SHP77 treated with DMSO at 0.1 percent for 48 hours (cell line): ENCODE results near the gene PTK7.
"Not testable (repeated sequence)": the region's sequence is repeated elsewhere in the genome, so short reads cannot be mapped to it uniquely, and the experiment has no call there.

Experiments used
- DNase-seq: peaks from one replicate; lab custom pipeline; 2025; lab: John Stamatoyannopoulos, UW

The PTK7 gene

DNA sequence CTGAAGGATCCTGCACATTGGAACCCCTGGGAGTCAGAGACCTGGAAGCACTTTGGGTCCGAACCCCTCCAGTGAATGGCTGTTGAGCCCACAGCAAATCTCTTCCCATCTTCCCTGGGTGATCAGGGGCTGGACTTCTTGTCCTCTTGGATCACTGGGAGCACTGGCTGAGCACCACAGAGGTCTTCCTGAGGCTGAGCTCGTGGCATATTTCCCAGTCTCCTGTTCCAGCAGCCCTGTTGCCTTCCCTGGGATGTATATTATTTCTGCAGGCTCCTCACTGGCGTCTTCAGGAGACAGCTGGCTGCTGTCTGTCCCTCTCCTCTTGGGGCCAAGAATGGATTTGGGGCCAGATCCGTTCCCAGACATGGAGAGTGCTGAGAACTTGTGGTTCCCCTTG is 43.4 kb downstream of the PTK7 start:
- no peak for DNase-seq

DNA sequence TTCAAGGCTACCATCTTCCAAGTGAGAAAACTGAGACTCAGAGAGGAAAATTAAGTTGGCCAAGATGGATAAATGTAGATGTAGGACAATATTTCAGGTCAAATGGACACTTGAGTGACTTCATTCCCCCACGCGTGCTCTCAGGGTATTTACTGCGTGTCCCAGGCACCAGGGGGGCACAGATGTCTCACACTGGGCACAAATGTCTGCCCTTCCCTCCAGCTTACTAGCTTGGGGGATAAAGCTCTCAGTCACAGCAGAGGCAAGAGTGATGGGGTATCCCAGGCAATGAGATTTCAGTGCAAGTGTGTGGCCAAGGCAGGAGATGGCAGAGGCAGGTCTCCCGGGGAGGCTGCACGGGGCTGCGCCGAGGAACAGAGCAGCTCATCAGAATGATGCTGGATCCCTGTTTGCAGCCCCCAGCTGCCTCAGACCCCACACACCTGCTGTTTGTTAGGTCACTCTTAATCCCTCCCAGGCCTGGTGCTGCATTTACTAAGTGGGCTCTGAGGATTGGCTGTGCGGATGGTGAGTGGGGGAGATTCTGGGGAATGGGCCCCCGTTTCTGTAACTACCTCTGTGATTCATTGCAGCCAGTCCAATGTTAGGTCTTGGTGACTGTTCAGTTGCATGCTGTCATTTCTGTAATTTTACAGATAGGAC is 44.1 kb downstream of the PTK7 start:
- DNase-seq, result no peak

DNA sequence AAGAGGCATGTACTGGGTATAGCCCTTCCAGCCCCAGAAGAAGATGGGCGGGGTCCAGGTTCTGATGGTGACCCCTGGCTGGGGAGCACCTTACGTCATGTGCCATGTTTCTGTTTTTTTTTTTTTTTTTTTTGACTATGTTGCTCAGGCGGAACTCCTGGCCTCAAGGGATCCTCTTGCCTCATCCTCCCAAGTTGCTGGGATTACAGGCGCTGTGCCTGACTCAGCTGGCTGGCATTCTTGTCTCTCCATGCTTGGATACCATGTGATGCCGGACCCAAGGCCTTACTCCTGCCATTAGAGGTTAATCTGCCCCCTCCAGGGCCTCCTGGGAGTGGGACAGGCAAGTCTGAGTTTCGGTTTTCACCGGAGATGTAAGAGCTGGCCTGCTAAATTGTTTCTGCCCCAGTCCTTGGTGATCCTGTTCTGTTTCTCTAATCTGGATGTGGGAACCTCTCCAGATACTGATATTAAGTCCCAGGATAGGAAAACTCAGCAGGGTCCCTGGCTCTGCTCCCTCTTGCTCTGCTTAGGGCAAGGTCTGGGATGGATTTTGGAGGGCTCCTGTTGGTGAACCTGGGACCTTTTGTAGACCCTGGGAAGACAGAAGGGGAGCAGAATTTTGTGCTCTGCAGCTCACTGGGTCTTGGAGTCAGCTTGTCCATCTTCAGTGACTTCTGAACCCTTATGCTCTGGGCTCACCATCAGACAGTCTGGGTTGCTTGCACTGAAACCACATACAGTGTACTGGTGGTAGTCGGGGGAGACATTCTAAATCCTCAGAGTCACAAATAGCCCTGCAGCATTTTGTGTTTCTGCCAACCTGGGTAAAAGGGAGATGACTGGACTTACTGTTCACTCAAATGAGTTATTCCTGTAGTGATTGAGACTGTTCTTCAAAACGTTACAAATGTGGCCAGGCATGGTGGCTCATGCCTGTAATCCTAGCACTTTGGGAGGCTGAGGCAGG is 45.1 kb downstream of the PTK7 start:
- no peak for DNase-seq

DNA sequence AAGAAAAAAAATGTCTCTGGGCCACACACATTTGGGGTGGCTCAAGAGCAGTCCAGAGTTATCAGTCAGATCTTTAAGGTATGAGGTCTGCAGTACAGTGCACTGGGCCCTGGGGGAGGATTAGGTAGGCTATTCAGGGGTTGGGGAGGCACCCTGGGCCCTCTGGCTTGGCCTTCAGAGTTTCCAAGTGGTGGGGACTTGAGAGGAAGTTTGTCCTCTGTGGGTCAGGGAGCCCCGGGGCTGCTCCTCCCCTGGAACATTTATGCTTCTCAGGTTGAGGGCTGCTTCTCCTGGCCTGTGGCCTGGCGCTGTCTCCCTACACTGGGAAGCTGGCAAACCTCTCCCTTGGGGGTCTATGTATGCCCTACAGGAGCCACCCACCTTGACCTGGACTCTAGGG is 46.0 kb downstream of the PTK7 start:
- no peak for DNase-seq

DNA sequence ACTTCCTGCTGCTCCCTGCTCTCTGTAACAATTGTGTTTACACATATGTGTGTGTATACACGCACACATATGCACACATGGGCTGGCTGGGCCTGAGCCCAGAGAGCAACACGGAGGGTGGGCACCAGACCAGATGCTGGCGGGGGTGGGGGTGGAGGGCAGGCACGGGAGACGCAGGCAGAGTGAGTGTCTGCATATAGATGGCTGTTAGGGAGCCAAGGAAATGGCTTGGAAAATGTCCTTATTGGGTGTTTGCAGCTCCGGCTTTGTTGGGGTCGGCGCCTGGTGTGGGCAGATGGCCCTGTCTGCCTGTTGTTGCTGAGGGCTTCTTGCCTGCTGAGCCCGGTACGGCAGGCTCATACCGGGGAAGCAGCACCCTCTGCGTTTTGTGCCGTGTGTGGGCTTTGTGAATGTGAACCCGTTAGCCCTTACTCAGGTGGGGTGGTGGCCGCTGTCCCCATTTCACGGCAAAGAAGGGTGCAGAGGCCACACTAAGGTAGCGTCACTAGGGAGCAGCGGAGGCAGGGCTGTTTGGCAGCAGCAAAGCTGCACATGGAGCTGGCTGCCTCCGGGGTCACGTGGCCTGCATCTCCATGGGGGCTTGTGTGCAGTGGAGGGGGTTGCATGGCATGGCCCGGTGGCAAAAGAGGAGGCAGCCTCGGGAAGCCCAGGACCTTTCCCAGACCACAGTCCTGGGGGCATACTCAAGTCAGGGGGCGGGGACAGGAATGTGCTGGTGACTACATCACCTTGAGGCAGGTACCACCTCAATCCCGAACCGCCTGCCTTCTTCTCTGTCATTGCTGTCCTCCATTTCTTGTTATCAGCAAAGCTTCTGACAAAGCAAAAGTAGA is 47.6 kb downstream of the PTK7 start:
- no peak for DNase-seq

DNA sequence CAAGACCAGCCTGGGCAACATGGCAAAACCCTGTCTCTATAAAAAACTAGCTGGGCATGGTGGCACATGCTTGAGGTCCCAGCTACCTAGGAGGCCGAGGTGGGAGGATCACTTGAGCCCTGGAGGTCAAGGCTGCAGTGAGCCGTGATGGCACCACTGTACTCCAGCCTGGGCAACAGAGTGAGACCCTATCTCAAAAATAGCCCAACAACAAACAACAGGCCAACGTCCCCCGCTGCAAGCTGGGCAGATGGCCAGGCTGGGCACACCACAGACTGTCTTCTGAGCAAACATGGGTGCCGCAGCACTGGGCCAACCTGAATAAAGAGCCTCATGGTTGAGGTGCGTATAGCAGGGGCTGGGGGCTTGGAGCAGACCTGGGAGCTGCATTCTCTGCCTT is 48.4 kb downstream of the PTK7 start:
- DNase-seq, result no peak

DNA sequence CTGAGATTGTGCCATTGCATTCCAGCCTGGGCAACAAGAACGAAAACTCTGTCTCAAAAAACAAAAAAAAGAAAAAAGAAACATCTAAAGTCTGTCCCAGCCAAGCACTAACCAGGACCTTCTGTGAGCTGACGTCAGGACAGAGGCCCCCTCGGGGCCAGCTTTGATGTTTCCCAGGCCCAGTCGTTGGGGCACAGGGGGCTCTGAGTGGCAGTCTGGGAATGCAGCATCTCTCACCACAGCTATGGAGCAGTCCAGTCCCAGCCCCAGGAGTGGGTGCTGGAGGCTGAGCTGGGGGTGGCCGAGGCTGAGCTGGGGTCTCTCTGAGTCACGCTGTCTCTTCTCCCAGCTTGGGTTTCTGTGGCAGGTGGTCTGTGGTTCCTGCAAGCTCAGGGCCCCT is 49.0 kb downstream of the PTK7 start:
- DNase-seq, result no peak

DNA sequence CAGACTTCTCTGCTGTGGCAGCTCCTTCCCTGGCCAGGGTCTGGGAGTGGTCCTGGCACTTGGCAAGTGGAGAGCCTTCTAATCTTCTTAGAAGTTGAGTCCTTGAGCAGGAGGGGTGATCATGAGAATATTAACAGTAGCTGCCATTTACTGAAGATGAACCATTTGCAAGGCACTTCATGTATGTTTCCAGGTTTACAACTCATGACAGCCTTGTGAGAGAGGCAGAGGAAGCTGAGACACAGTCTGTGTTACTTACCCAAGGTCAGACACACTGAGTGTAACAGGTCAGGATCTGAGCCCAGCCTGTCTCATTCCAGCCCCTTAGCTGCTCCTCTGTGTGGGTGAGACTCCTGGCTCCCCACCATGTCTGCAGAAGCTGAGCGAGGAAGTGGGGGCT is 49.4 kb downstream of the PTK7 start:
- DNase-seq, result no peak

DNA sequence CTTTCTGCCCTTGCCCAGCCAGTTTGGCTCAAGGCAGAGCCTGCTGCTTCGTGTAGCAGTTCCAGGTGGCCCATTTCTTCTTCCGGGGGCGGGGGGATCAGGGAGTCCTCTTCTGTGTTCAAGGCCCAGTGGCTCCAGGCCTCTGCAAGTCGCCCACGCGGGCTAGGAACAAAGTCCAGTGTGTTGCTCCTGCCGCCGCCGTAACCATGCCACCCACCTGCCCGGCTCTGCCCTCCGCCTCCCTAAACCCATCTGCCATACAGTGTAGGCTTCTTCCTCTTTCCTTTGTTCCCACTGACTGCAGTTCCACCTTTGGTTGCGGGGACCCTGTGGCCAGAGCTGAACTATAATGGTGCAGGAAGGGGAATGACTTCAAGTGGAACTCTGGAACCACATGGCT is 51.1 kb downstream of the PTK7 start:
- no peak for DNase-seq

DNA sequence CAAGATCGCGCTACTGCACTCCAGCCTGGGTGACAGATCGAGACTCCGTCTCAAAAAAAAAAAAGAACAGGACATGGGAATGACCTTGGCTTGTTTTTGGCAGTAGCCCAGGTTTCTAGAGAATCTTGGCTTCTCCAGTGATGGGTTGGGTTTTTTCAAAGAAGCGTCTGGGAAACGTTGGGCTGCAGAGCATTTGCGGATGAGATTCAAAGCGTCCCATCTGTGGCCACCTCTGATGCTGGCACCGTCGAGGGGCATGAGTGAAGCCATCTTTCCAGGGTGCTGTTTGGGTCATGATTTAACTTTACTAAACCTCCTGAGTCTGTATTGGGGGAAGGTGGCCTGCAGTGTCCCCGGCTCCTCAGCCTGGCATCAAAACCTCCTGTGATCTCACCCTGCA is 51.8 kb downstream of the PTK7 start:
- no peak for DNase-seq

DNA sequence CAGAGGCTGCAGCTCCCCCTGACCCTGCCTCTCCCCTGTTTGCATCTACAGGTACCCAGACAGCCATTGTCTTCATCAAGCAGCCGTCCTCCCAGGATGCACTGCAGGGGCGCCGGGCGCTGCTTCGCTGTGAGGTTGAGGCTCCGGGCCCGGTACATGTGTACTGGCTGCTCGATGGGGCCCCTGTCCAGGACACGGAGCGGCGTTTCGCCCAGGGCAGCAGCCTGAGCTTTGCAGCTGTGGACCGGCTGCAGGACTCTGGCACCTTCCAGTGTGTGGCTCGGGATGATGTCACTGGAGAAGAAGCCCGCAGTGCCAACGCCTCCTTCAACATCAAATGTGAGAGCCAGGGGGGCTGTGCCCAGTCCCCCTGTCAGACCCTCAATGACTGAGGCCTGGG is 52.8 kb downstream of the PTK7 start:
- no peak for DNase-seq

DNA sequence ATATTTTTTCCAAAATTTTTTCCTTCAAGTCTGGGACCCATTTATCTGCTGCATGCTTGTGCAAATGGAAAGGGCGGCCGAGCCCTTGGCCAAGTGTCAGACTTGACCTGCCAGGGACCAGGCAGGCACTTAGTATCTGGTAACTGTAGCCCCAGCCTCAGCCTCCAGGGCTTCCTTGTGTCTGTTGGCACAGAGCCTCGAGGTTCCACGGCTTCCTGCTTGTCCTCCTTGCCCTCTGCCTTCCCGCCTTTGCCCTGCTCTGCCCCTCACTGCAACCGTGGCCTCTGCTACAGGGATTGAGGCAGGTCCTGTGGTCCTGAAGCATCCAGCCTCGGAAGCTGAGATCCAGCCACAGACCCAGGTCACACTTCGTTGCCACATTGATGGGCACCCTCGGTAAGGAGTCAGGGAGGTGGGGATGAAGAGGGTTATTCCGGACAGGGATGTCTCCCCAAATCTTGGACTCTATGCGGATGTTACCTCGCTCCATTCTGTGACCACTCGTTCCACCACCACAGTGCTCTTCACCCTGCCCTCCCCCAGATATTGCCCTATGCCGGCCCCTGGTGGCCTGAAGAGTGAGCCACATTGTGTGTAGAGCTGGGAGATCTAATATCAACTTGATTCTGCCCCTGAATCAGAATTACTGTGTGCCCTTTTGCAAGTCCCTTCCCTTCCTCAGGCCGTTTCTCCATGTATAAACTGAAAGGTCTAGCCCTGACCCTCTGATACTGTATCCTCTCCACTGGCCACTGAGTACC is 53.5 kb downstream of the PTK7 start:
- DNase-seq, result no peak

DNA sequence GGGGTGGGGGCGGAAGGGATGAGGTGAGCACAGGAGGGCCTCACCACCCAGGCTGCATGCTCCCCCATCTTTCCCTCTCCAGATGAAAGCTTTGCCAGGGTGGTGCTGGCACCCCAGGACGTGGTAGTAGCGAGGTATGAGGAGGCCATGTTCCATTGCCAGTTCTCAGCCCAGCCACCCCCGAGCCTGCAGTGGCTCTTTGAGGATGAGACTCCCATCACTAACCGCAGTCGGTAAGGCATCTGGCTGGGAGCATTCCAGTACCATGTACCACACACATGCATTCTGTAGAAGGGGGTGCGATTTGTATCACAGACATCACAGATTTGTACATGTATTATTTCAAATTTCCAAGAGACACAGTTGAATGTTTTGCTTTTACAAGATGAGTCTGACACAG is 54.3 kb downstream of the PTK7 start:
- no peak for DNase-seq

DNA sequence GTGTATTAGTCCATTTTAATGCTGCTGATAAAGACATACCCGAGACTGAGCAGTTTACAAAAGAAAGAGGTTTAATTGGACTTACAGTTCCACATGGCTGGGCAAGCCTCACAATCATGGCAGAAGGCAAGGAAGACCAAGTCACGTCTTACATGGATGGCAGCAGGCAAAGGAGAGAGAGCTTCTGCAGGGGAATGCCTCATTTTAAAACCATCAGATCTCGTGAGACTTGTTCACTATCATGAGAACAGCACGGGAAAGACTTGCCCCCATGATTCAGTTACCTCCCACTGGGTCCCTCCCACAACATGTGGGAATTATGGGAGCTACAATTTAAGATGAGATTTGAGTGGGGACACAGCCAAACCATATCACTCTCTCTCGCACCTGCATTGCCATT is 55.3 kb downstream of the PTK7 start:
- not testable (repeated sequence) for DNase-seq

DNA sequence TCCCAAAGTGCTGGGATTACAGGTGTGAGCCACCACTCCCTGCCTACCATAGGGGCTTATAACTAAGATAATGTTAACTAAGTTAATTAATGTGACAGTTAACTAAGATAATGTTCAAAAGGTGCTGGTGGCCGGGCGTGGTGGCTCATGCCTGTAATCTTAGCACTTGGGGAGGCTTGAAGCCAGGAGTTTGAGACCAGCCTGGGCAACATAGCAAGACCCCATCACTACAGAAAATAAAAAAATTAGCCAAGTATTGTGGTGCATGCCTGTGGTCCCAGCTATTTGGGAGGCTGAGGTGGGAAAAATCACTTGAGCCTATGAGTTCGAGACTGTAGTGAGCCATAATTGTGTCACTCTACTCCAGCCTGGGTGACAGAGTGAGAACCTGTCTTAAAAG is 62.2 kb downstream of the PTK7 start:
- no peak for DNase-seq

DNA sequence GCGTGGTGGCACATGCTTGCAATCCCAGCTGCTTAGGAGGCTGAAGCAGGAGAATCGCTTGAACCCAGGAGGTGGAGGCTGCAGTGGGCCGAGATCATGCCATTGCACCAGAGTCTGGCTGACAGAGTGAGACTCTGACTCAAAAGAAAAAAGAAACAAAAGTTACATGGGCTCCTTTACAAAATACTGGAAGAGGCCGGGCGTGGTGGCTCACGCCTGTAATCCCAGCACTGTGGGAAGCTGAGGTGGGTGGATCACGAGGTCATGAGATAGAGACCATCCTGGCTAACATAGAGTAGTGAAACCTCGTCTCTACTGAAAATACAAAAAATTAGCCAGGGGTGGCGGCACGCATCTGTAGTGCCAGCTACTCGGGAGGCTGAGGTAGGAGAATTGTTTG is 63.9 kb downstream of the PTK7 start:
- not testable (repeated sequence) for DNase-seq

DNA sequence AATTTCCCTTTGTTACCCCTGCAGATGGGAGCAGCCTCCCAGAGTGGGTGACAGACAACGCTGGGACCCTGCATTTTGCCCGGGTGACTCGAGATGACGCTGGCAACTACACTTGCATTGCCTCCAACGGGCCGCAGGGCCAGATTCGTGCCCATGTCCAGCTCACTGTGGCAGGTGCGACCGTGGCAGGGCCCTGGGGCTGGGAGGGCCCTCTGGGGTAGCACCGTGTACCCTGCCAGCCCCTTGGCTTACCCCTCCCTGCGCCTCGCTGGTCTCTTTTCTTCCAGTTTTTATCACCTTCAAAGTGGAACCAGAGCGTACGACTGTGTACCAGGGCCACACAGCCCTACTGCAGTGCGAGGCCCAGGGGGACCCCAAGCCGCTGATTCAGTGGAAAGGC is 65.5 kb downstream of the PTK7 start:
- DNase-seq, result no peak

DNA sequence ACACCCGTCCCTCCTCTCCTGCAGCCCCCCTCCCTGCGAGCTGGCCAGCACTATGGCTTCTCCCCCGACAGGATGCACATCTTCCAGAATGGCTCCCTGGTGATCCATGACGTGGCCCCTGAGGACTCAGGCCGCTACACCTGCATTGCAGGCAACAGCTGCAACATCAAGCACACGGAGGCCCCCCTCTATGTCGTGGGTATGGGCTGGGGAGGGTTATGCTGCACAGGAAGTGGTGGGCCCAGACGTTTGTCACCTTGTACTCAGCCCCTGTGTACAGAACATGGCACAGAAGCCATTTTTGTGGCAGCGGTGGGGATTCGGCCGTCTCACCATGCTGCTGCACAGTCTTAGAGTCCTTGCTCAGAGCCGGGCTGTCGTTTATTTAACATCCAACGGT is 66.0 kb downstream of the PTK7 start:
- DNase-seq, result no peak

DNA sequence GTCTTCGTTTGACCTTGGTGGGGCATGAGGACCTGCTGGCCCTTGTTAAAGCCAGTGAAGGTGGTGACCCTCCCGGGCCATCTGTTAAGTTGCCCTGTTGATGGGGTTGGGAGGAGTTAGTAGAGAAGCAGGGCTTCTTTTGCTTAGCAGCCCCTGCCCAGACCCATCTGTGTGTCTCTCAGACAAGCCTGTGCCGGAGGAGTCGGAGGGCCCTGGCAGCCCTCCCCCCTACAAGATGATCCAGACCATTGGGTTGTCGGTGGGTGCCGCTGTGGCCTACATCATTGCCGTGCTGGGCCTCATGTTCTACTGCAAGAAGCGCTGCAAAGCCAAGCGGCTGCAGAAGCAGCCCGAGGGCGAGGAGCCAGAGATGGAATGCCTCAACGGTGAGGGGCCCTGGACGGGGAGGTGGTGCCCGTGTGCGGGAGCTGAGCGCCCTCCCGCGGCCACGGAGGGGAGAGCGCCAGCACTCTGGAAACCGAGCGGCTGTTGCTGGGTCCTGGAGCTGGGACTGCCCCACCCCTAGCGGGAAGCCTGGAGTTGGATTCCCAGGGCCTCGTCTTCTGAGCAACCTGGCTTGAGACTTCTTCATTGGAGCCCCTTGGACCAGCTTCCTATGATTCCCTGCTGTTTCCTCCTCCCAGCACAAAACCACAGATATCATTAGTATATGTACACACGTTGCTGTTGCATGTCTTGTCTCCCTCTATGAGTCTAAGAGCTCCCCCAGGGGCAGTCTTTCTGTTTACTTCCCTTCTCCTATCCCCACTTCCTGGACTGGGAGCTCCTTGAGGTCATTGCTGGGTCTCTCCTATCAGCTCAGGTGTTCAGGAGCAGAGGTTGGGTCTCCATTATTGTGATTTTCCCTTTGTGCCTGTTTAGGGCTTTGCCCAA is 67.4 kb downstream of the PTK7 start:
- peak; percentile 57 for DNase-seq

DNA sequence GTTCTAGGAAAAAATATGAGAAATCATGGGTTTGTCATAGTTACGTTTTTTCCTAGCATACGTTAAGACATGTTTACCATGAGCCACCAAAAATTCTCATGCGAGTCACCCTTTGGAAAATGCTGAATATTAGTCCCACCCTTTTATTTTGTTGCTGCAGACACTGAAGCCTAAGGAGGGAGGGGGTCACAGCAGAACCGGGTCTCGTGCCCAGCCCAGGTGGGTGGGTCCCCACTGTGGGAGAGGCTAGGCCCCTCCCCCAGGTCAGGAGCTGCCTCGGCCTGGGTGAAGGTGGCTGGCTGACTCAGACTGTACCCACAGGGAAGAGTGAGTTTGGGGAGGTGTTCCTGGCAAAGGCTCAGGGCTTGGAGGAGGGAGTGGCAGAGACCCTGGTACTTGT is 68.8 kb downstream of the PTK7 start:
- no peak for DNase-seq

DNA sequence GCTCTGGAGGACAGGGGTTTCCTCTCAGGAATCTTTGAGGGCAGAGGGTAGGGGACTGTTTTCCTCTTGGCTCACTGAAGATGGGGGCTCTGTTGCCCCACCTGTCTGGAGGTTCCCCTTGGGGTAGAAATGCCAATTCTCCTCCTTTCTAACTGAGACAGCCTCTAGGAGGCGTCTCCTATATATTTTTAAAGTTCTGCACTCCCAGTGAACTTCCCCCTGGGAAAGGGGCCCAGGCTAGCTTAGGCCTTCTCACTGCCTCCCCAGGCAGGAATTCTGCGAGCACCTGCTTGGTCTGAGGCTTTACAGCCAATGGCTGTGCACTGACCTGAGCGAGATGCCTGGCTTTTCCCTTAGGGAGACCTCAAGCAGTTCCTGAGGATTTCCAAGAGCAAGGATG is 70.1 kb downstream of the PTK7 start:
- DNase-seq, result no peak
